HG02759 (cell line): ENCODE data around the gene TRMT61B.

Source experiments
- ATAC-seq: cut with Tn5 transposase; IDR thresholded peaks from one replicate; pipeline ENCODE4 v1.9.1; 2021; ENCODE audit warnings: mild to moderate bottlenecking, moderate library complexity; ENCODE audit not compliant: unreplicated experiment

Gene TRMT61B

DNA sequence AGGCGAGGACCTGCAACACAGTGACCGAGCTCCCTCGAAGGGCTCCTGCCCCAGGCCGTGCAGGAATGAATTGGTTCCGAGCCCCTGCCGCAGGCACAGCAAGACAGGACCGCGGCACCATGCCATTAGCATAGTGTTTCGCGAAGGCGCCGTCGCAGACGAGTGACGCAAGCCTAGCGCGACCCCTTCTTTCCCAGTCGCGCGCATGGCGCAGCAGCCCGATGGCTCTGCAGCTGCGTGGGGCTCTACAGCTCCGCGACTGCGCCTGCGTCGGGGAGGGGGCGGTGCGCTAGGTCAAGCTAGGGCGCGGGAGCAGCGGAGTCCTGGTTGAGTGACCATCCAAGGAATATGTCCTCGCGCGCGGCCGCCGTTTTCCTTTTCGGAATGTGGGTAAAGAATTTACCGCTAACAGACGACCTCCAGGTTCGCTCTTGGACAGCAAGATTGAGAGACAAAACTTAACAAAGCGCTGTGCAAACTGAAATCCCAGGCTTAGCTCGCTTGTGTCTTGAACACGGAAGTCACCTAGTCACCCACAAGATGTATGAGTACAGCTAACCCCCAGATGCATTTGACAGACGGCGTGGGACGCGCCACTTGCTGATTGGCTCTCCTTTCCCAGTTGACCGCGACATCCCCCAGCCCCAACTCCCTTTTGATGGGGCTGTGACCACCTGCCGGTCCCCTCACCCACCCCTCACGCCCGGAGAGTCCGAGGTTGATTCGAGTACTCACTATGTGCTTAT lies at the start of gene TRMT61B:
TSS of gene TRMT61B (minus strand) at position 164 of the 746 bp plus-strand sequence. CDS start at position 132, 32 bp downstream.
- ATAC-seq, result peak; percentile 97

DNA sequence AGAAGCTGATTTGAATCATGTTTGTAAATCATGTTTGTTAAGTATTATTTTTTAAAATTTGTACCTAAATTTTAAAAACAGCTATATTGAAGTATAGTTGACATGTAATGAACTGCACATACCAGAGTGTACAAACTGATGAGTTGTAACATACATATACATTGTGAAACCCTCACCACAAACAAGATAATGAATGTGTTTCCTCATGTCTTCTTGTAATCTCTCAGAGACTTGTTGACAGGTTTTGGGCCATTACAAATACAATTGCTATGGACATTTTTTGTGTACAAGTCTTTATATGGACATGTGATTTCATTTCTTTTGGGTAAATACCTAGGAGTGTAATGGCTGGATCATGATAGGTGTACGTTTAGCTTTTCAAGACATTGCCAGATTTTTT lies 45.8 kb upstream of the TRMT61B start:
- no peak for ATAC-seq

DNA sequence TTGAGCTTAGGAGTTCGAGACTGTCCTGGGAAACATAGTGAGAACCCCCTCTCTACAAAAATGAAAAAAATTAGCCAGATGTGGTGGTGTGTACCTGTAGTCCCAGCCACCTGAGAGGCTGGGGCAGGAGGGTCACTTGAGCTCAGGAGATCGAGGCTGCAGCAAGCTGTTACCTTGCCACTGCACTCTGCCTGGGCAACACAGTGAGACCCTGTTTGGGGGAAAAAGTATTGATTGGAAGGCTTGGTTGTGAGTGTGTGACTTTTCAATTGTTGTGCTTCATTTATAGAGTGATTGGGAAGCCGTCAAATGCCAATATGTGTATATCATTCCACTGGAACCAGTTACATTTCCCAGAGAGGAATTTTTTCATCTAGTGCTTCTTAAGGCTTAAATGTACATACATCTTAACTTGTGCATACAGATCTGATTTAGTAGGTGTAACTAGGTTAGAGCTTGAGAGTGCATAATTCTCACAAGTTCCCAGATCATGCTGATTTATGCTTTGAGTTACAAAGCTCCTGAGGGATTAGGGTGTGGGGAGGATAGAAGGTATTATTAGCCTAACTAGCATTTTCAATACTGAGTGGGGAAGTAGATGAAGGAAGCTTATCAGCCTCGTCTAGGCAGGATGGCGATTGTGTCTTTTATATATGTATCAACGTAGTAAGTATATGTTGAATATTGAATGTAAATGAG lies 39.7 kb upstream of the TRMT61B start:
- ATAC-seq, result no peak

DNA sequence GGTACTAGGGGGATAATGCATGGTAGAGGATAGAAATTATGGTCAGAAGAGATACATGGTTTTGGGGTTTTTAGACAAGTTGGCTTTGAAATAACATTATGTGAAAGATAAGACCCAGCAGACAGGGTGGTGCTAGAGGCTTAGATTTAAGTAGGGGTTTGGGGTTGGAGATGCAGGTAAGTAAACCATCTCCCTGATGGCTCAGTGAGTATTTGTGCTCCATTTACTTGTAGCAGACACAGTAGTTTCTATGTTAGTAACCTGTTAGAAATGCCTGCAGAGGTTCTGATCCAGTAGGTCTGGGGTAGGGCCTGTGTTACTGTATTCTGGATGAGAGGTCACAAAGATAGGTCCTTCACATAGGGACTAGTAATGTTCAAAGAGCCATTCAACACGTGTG lies 38.1 kb upstream of the TRMT61B start:
- no peak for ATAC-seq

DNA sequence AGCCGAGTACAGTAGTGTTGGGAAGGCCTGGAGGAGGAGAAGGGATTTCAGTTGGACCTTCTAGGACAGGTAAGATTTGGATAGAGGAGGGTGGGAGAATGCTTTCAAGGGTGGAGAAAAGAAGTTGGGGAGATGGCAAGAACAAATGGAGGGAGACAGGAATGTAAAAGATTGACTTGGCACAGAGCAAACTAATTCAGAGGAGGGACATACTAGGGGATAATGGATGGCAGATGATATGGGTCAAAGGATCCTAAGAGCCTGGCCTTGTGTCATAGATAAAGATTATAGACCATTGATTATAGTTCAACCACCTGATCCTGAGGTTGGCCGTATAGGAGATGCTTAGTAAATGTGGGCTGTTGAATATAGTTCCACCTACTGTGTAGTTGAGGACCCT lies 36.7 kb upstream of the TRMT61B start:
- ATAC-seq, result no peak

DNA sequence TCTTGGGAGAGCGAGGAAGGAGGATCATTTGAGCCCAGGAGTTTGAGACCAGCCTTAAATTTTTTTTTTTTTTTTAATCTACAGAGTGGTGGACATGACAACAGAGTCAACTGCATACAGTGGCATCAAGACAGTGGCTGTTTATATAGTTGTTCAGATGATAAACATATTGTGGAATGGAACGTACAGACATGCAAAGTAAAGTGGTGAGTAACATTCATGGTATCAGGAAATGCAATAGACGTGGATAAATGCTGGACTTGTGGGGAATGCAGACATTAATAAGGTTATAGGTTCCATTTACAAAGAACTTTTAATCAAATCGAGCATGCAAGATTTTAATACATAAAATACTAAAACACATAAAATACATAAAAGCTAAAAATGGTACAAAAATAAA lies 36.3 kb upstream of the TRMT61B start:
- ATAC-seq, result no peak

DNA sequence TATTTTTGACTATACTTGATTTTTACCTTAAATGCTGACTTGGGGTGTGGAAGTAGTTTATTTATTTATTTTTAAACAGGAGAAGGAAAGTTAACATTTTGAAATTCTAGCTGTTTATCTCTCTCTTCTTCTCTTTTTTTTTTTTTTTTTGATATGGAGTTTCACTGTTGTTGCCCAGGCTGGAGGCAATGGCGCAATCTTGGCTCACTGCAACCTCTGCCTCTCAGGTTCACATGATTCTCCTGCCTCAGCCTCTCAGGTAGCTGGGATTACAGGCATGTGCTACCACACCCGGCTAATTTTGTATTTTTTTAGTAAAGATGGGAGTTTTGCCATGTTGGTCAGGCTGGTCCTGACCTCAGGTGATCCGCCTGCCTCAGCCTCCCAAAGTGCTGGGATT lies 35.4 kb upstream of the TRMT61B start:
- ATAC-seq, result no peak

DNA sequence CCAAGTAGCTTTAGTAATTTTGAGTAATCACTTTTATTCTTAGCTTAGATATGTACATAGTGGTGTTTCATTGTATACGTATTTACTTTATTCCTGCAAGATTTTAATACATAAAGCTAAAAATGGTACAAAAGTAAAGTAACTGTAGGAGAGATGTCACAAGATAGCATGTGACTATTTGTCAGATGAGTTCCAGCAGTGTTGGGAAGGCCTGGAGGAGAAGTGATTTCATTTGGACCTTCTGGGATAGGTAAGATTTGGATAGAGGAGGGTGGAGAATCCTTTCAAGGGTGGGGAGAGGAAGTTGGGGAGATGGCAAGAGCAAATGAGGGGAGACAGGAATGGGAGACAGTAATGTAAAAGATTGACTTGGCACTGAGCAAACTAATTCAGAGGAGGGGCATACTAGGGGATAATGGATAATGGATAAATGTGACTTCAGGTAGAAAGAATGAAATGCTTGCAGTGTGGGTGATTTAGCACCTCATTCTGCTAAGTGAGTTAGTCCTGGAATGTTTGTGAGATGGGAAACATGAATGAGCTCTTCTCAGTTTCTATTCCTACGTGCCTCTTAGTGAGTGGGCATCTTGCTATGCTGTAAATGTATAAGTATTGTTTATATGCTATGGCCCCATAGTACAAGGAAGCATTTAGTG lies 34.8 kb upstream of the TRMT61B start:
- no peak for ATAC-seq

DNA sequence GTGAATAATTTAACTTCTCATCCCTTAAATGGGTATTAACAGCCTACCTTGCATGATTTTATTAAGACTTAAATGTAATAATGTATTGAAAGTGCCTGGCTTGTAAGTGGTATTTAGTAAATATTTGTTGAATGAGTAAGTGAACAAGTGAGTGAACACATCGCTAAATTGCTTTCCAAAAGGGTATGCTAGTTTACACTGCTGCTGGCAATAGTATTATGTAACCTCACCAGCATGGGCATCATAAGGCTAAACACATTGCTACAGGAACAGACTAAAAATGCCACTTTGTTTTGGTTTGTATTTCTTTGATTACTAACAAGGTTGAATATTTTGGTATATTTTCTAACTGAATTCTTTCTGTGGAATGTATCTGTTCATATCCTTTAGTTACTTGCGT lies 34.2 kb upstream of the TRMT61B start:
- ATAC-seq, result no peak

DNA sequence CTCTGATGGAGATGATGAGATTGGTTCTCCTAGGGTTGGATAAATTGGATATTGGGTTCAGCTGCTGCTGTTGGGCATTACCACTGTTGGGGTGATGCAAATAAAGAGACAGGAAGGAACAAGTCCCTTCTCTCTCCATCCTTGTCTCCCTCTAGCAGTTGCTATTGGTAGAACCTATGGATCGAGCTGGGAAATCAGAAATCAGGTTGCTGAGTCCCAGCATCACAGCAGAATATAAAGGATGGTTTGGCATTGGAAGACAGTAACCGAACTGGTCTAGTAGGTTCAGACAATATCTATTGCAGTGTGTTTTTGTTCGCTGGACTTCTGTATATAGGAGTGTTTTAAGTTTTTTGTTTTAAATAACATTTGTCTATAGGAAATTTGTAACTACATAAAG lies 32.5 kb upstream of the TRMT61B start:
- ATAC-seq, result no peak

DNA sequence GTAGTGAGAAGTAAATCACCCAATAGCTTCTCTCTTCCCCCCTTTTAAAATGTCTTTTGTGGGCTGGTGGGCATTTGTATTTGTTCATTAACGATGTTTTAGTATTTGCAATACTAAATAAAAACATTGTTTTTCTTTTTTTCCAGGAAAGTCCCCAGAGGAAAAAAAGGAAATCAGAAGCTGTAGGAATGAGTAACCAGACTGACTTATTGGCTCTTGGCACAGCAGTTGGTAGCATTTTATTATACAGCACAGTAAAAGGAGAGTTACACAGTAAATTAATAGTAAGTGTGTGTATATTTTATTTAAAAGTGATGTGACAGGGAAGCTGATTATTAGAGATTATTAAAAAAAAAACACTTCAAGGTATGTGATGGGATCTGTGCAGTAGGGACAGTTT lies 31.7 kb upstream of the TRMT61B start:
- no peak for ATAC-seq

DNA sequence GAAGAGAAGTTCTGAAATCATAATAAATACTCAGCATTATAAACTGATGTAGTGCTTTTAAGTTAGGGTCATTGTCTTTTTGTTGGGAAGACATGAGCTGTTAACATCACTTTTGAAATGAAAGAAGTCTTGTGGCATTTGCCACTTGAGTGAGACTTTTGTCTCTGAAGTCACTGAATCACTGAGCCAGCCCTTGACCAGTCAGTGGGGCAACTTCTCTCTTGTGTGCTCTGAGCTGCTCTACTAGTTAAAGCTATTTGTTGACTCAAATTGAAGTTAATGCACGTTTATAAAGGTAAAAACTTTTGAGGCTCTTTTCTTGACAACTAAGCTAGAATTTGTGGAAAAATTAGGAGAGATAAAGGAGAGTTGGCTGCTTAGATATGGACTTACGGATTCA lies 31.1 kb upstream of the TRMT61B start:
- no peak for ATAC-seq

DNA sequence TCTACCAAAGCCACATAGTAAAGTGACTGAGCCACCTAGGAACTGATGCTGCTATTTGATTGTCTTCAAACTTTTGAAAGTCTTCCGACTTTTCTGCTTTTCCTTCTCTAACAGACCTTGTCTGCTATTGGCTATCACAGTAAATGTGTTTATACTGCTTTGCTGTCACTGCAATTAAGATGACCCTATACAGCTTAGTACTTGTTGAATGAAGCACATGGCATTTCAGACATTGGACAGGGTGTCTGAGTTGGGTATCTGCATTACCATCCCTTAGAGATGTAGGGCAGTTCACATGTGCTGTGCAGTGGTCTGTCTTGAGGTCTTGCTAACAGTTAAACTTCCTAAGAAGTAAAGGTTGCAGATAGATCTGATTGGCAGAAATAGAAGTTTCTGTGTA lies 27.9 kb upstream of the TRMT61B start:
- ATAC-seq, result no peak

DNA sequence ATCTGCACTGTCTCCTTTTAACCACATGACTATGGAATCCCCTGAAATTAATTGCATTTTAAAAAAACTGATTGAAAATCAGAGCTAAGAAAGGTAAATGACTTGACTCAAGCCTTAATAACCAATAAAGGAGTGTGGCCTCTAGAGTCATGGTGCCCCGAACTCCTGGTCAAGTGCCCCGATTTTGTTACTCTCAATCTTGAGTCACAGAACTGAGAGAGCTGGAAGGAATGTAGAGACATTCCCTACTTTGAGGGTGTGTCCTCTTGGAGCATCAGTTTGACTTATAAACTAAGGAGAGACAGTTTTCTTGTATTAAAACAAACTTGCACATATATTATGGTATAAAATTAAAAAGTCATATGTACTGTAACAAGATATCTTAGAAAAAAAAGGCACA lies 26.8 kb upstream of the TRMT61B start:
- no peak for ATAC-seq

DNA sequence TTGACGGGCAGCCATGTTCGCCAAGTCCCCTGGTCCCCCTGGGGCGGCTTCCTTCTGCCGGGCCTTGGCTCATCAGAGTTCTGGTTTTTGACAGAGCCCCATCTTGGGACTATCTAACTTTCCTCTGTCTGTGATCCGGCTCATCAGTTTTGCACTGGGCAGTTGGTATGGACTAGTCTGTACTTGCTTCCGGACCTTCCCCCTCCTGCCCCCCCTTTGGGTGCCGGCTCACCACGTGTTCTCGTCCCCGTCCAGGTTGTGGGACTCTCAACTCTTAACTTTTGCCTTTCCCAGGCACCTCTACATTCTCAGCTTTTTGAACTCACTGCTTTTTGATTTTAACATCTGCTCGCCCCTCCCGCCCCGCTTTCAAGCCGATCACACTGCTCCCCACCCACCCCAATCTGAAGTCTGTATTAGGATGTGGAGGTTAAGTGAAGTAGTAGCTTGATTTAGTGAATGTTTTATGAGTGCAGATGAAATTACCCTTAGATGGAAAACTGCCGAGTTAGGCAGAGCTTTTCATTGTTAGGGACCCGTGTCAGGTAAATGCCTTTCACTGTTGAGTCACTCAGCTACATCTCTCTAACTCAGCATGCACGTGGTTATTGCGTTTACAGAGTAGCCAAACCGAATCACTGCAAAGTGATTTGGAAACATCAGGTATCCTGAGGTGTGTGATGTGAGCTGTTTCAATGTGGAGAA lies 25.2 kb upstream of the TRMT61B start:
- ATAC-seq, result peak; percentile 20

DNA sequence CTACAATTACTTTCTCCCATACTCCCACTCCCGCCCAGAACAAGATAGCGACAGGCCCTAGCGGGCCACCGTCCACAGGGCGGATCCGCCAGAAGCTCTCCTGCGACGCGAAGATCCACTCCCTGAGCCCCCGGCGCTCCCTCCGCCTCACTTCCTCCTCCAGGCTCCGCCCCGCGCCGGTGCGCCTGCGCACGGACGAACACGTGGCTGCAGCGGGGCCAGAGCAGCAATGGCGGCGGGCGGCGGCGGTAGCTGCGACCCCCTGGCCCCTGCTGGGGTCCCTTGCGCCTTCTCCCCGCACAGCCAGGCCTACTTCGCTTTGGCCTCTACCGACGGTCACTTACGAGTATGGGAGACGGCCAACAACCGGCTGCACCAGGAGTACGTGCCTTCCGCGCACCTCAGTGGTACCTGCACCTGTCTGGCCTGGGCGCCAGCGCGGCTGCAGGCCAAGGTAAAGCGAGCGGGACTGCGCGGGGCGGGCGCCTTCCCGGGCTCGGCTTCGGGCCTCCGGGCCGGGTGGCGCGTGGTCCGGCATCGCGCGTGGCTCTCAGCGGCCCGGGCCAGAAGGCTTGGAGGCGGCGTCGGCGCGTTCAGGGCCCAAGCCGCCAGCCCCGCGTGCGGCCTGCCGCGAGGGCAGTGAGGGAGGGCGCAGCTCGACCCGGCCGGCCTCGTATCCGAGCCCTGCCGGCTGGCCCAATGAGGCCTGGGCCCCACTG lies 24.5 kb upstream of the TRMT61B start, which contains the start of gene WDR43:
TSS of gene WDR43 (plus strand) at position 198 of the 719 bp plus-strand sequence. CDS start at position 230, 32 bp downstream.
- peak; percentile 90 for ATAC-seq

DNA sequence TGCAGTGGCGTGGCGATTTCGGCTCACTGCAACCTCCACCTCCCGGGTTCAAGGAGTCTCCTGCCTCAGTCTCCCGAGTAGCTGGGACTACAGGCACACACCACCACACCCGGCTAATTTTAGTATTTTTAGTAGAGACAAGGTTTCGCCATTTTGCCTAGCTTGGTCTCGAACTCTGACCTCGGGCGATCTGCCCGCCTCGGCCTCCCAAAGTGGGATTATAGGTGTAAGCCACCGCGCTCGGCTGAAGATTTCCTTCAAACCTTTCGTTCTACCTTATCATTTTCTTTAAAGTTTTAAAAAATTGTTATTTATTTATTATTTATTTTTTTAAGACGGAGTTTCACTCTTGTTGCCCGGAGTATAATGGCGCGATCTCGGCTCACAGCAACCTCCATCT lies 23.4 kb upstream of the TRMT61B start:
- no peak for ATAC-seq

DNA sequence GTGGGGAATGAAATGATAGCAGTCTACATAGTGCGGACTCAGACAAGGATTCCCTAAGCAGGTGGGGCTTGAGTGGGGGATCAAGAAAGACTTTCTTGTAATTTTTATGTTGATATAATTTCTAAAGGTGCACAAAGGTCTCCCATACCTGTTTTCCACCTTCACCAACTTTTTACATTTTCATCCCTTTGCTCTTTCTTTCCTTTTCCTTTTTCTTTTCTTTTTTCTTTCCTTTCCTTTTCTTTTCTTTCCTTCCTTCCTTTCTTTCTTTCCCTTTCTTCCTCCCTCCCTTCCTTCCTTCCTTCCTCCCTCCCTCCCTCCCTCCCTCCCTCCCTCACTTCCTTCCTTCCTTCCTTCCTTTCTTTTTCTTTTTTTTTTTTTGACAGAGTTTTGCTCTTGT lies 10.1 kb upstream of the TRMT61B start:
- no peak for ATAC-seq

DNA sequence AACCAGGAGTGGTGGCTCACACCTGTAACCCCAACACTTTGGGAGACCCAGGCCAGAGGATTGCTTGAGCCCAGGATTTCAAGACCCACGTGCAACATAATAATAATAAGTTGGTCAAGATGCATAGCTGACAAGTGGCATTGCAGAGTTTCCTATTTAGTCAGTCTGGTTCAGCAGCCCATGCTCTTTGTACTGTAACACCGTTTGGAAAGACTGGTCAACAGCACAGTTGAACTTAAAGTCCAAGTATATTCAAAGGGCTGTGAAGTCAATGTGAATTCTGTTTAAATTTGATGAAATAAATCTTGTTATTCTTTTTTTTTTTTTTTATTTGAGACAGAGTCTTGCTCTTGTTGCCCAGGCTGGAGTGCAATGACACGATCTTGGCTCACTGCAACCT lies 1.5 kb upstream of the TRMT61B start:
- no peak for ATAC-seq

DNA sequence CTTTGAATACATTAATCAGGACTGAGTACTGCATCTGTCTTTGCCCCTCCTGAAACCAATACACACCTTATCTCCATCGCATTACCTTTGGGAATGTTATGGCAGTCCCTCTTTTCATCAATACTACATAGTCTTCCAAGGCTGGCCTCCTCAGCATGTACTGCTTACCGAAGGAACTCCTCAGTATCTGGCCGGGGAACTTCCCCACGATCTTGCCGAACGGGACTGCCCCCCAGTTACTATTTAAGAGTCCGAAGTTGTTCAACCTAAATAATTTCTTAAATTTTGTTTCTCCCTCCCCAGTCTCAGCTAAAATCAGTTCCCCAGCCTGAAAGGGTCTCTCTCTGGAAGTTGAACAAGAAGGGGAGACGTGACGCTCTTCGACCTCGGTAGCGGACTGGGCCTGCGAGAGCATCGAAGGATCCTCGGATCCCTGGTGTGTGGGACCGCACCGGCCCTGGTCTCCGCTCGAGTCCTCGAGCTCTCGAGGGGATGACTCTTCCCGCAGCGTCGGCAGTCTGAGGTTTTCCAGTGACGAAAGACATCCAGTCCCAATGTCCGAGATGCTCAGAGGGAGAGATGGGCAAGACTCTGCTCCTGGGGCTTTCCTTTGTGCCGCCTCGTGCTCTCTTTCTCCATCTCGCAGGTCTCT lies 489 bp downstream of the TRMT61B start:
- ATAC-seq, result peak; percentile 27
